Right cardiac atrium (tissue), 5 donors: ENCODE results near the gene PLD2. TPM values are rescaled to one million over a fixed set of nuclear protein-coding genes. Genes with fewer than 3 reads are reported as not detected.

ENCODE experiments used
- ATAC-seq, 2 donors: fragments of 200-7000 bp; cut with Tn5 transposase; one replicate each; pipeline versions ENCODE4 v1.8.0 to v1.9.1; 2020; ENCODE audit warnings: moderate library complexity in 2 of 2, mild to moderate bottlenecking in 1 of 2
- DNase-seq, 3 donors: peaks; one replicate each; pipeline ENCODE4 v3.0.0-alpha.2; 2020
- H3K27ac ChIP-seq: one replicate; pipeline ENCODE4 v1.5.1; 2013; ENCODE audit warnings: mild to moderate bottlenecking, low read length, control low read depth, moderate library complexity
- H3K27me3 ChIP-seq: one replicate; pipeline ENCODE4 v1.6.1; 2013; ENCODE audit not compliant: control insufficient read depth, insufficient read depth
- H3K4me1 ChIP-seq: one replicate; pipeline ENCODE4 v1.6.1; 2013; ENCODE audit warnings: low read length; ENCODE audit not compliant: control insufficient read depth, insufficient read depth
- H3K4me3 ChIP-seq: one replicate; pipeline ENCODE4 v1.5.1; 2013; ENCODE audit warnings: low read length, control low read depth
- H3K9me3 ChIP-seq: one replicate; pipeline ENCODE4 v1.6.1; 2013; ENCODE audit warnings: low read length; ENCODE audit not compliant: control insufficient read depth
- WGBS: extraction: QIAGEN DNeasy Blood & Tissue Kit; methylation state at CpG from one replicate; pipeline ENCODE4 v1.1.7; 2013; 5-methylcytosine and 5-hydroxymethylcytosine counted together
- intact Hi-C, 4 donors: fragments of 100-400 bp; cut with DNase I; formaldehyde crosslinking; loops; one replicate each; pipeline versions ENCODE4 v1.11.0 to v1.14.0; 2022 to 2023
- polyA plus RNA-seq: library from polyadenylated mRNA; stranded (reverse); fragments of 200-250 nt; gene quantifications from one replicate; pipeline ENCODE4 v1.2.3, GENCODE V29; 2013
- total RNA-seq, 4 donors: library from RNA; stranded (reverse); fragmentation: NEBNext Ultra II Directional; extraction: Animal tissue kit (Norgen Biotek cat#: 25700); gene quantifications; one replicate each; pipeline ENCODE4 v1.2.1, GENCODE V29; 2021
- donor health status: healthy with polysubstance abuse.
- donor health status: DM: no; HTN: yes; CAD: no.
- donor health status: DM: no; HTN: no; CAD: no.
- donor health status: DM: no; HTN: yes; CAD: no; lungs with severe emphysema.
- donor health status: DM: yes; HTN: yes; CAD: no.

The PLD2 gene
- total and polyA plus RNA-seq, 5 donors, result 10.0 to 15.3 (median 13.4) TPM

- DNase-seq (no peak), ATAC-seq (no peak)
- WGBS, result 83% methylated on average over 4 of the region's 4 CpGs
- intact Hi-C loops, result loop anchor here in 1 of 4 donors (10.0 kb wide), 1 partner anchor 49 kb away; no protein-coding TSS in a partner anchor
- Histone ChIP-seq H3K4me3 (no peak overlapping the region), H3K27ac (no peak overlapping the region), H3K27me3 (no peaks in the 10 kb centered on the region), H3K4me1 (peaks cover 15% of the 10 kb centered on the region), H3K9me3 (no peaks in the 10 kb centered on the region)
These were observed 29.3 kb downstream of the PLD2 start for GRCh38 chr17:4836221-4836620.

- intact Hi-C loops, result loop anchor here in 1 of 4 donors (10.0 kb wide), 1 partner anchor 47 kb away; no protein-coding TSS in a partner anchor
- H3K4me3 ChIP-seq, result no peak overlapping the region
- H3K27ac ChIP-seq, result peak overlapping the region; percentile 57
- no peaks in the 10 kb centered on the region for H3K27me3 ChIP-seq
- peaks cover 15% of the 10 kb centered on the region for H3K4me1 ChIP-seq
- 33% methylated on average over 13 of the region's 13 CpGs for WGBS
- DNase-seq (peak in 2 of 3 donors; percentile 59 to 63), ATAC-seq (peak in 1 of 2 donors; percentile 20)
- H3K9me3 ChIP-seq, result no peaks in the 10 kb centered on the region
These were observed 30.7 kb downstream of the PLD2 start for GRCh38 chr17:4837471-4838308.

- Histone ChIP-seq H3K27ac (peak overlapping the region; percentile 57), H3K4me1 (peaks cover 15% of the 10 kb centered on the region), H3K9me3 (no peaks in the 10 kb centered on the region), H3K27me3 (no peaks in the 10 kb centered on the region), H3K4me3 (no peak overlapping the region)
- DNase-seq (peak in 1 of 3 donors; percentile 20), ATAC-seq (no peak)
- intact Hi-C loops, result loop anchor here in 1 of 4 donors (10.0 kb wide), 1 partner anchor 46 kb away; no protein-coding TSS in a partner anchor
- WGBS, result 65% methylated on average over 3 of the region's 3 CpGs
These were observed 31.4 kb downstream of the PLD2 start for GRCh38 chr17:4838309-4838785.

GRCh38 chr17:4839221-4839620 lies 32.3 kb downstream of the PLD2 start:
- Histone ChIP-seq H3K27me3 (no peaks in the 10 kb centered on the region), H3K4me1 (peaks cover 15% of the 10 kb centered on the region), H3K4me3 (no peak overlapping the region), H3K9me3 (no peaks in the 10 kb centered on the region), H3K27ac (no peak overlapping the region)
- 84% methylated on average over 8 of the region's 8 CpGs for whole genome bisulfite sequencing
- no peak for DNase-seq
- no peak for ATAC-seq
- intact Hi-C loops, result loop anchor here in 1 of 4 donors (10.0 kb wide), 1 partner anchor 46 kb away; no protein-coding TSS in a partner anchor

GRCh38 chr17:4839965-4840892 lies 33.3 kb downstream of the PLD2 start:
- no peak for ATAC-seq
- no peak overlapping the region for H3K4me3 ChIP-seq
- H3K27ac ChIP-seq, result no peak overlapping the region
- intact Hi-C loops, result loop anchor here in 1 of 4 donors (10.0 kb wide), 1 partner anchor 45 kb away; no protein-coding TSS in a partner anchor
- H3K27me3 ChIP-seq, result no peaks in the 10 kb centered on the region
- no peak for DNase-seq
- WGBS, result 71% methylated on average over 8 of the region's 8 CpGs
- peaks cover 15% of the 10 kb centered on the region for H3K4me1 ChIP-seq
- H3K9me3 ChIP-seq, result no peaks in the 10 kb centered on the region

GRCh38 chr17:4840893-4841242 lies 33.9 kb downstream of the PLD2 start:
- Histone ChIP-seq H3K9me3 (no peaks in the 10 kb centered on the region), H3K27ac (no peak overlapping the region), H3K27me3 (no peaks in the 10 kb centered on the region), H3K4me3 (no peak overlapping the region), H3K4me1 (peaks cover 13% of the 10 kb centered on the region)
- WGBS, result 84% methylated on average over 10 of the region's 10 CpGs
- intact Hi-C loops, result no loop called here
- no peak for ATAC-seq
- peak in 1 of 3 donors; percentile 14 for DNase-seq

GRCh38 chr17:4842376-4842775 lies 35.4 kb downstream of the PLD2 start:
- intact Hi-C loops, result no loop called here

GRCh38 chr17:4843321-4844000 lies 36.5 kb downstream of the PLD2 start:
- intact Hi-C loops, result no loop called here
- no peak overlapping the region for H3K27ac ChIP-seq
- no peak overlapping the region for H3K4me3 ChIP-seq
- H3K9me3 ChIP-seq, result no peaks in the 10 kb centered on the region
- WGBS, result 89% methylated on average over 9 of the region's 9 CpGs
- no peak for DNase-seq
- H3K27me3 ChIP-seq, result no peaks in the 10 kb centered on the region
- ATAC-seq, result no peak
- peaks cover 4% of the 10 kb centered on the region for H3K4me1 ChIP-seq

More at GRCh38 chr17:4842376-4842775, 35.4 kb downstream of the PLD2 start:
- no peak for DNase-seq
- no peaks in the 10 kb centered on the region for H3K9me3 ChIP-seq
- peaks cover 13% of the 10 kb centered on the region for H3K4me1 ChIP-seq
- no peak overlapping the region for H3K4me3 ChIP-seq
- 96% methylated on average over 3 of the region's 3 CpGs for WGBS
- no peak for ATAC-seq
- H3K27ac ChIP-seq, result no peak overlapping the region
- H3K27me3 ChIP-seq, result no peaks in the 10 kb centered on the region

GRCh38 chr17:4845118-4845517 lies 38.2 kb downstream of the PLD2 start:
- no peak for ATAC-seq
- H3K27me3 ChIP-seq, result no peaks in the 10 kb centered on the region
- no peaks in the 10 kb centered on the region for H3K4me1 ChIP-seq
- intact Hi-C loops, result no loop called here
- H3K9me3 ChIP-seq, result no peaks in the 10 kb centered on the region
- no peak overlapping the region for H3K27ac ChIP-seq
- no peak overlapping the region for H3K4me3 ChIP-seq
- 81% methylated on average over 5 of the region's 5 CpGs for WGBS
- no peak for DNase-seq

GRCh38 chr17:4846635-4847390 lies 39.9 kb downstream of the PLD2 start:
- Histone ChIP-seq H3K27ac (no peak overlapping the region), H3K27me3 (no peaks in the 10 kb centered on the region), H3K4me3 (no peak overlapping the region), H3K9me3 (no peaks in the 10 kb centered on the region), H3K4me1 (peaks cover 2% of the 10 kb centered on the region)
- intact Hi-C loops, result no loop called here
- DNase-seq (no peak), ATAC-seq (no peak)
- WGBS, result 93% methylated on average over 13 of the region's 13 CpGs
